Measurements from ENCODE around the gene CFL2.

DNA sequence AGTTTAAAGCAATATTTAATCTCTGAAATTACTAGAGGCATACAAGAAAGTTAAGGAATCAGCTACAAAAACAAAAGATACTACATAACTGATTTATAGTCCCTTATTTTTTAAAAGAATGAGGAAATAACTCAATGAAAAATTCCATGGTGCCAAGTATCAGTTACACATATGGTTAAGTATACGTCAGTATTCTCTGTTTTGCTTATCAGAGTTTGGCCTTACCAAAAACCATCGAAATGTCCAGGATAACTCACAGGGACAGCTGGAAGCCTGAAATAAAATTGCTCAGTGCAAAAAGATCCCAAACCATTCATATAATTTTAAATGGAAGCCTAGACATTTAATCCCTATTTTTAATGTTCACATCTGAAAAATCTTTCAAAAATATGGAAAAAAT, 3.6 kb downstream of the CFL2 start:
- TF ChIP-seq, protein P1, sequence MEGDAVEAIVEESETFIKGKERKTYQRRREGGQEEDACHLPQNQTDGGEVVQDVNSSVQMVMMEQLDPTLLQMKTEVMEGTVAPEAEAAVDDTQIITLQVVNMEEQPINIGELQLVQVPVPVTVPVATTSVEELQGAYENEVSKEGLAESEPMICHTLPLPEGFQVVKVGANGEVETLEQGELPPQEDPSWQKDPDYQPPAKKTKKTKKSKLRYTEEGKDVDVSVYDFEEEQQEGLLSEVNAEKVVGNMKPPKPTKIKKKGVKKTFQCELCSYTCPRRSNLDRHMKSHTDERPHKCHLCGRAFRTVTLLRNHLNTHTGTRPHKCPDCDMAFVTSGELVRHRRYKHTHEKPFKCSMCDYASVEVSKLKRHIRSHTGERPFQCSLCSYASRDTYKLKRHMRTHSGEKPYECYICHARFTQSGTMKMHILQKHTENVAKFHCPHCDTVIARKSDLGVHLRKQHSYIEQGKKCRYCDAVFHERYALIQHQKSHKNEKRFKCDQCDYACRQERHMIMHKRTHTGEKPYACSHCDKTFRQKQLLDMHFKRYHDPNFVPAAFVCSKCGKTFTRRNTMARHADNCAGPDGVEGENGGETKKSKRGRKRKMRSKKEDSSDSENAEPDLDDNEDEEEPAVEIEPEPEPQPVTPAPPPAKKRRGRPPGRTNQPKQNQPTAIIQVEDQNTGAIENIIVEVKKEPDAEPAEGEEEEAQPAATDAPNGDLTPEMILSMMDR (IDR thresholded peaks at IDR 0.05; ENCODE audit: low read length): no peak
- no peak for TF ChIP-seq EZH2 (IDR thresholded peaks at IDR 0.05; ENCODE audit: borderline replicate concordance, low read length)

Data from OCI-LY1 (cell line).